Measurements from ENCODE around the gene SS18L1.

DNA sequence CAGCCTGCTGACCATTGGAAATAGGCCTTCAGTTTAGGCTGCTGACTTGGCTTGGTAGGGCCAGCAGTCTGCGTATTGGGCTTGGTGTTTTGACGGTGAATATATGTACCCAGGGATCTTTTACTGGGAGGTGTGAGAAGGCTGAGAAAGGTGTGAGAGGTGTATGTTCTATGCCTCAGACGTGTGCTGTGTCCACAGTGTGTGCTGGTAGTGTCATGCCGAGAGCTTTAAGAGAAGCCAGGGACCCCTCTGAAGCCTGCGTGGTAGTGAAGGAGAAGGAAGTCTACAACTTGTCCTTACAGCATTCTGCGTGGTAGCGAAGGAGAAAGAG lies 2.1 kb downstream of the SS18L1 start:
- TF ChIP-seq CTCF (IDR thresholded peaks at IDR 0.05; ENCODE audit: insufficient read depth, low read length, poor library complexity, severe bottlenecking) (no peak), EZH2phosphoT487 (conservative IDR thresholded peaks at IDR 0.05; ENCODE audit: low read length) (no peak)

All from SU-DHL-6 (cell line).